Loucy (cell line): ENCODE data around the gene YIPF7.

Experiments used
- H2AFZ ChIP-seq: fragments of 200-600 bp; sonication (generic); 2 replicates; pipeline ENCODE4 v1.6.0; 2016; ENCODE audit warnings: antibody characterized with exemption, mild to moderate bottlenecking, low read length, moderate library complexity
- H3F3A ChIP-seq: fragments of 200-600 bp; 2 replicates; pipeline ENCODE4 v1.6.0; 2016; ENCODE audit warnings: antibody characterized with exemption, low read depth, mild to moderate bottlenecking
- H3K27me3 ChIP-seq: fragments of 200-600 bp; sonication (generic); 2 replicates; pipeline ENCODE4 v1.6.1; 2014; ENCODE audit warnings: low read length, mild to moderate bottlenecking; ENCODE audit not compliant: insufficient read depth, poor library complexity, severe bottlenecking
- H3K36me3 ChIP-seq: fragments of 200-600 bp; sonication (generic); 2 replicates; pipeline ENCODE4 v1.6.1; 2016; ENCODE audit warnings: low read length; ENCODE audit not compliant: insufficient read depth
- H3K4me1 ChIP-seq: fragments of 200-600 bp; sonication (generic); 2 replicates; pipeline ENCODE4 v1.5.1; 2014; ENCODE audit warnings: low read length, mild to moderate bottlenecking; ENCODE audit not compliant: insufficient read depth, poor library complexity, severe bottlenecking
- H3K4me2 ChIP-seq: fragments of 200-600 bp; sonication (generic); 2 replicates; pipeline ENCODE4 v1.6.0; 2014; ENCODE audit warnings: antibody characterized with exemption, low read length, low read depth, mild to moderate bottlenecking; ENCODE audit not compliant: poor library complexity, severe bottlenecking
- H3K4me3 ChIP-seq: fragments of 200-600 bp; sonication (generic); 2 replicates; pipeline ENCODE4 v1.5.1; 2014; ENCODE audit warnings: low read length, mild to moderate bottlenecking, mixed read lengths; ENCODE audit not compliant: poor library complexity, severe bottlenecking
- H3K79me2 ChIP-seq: fragments of 200-600 bp; sonication (generic); 2 replicates; pipeline ENCODE4 v1.6.1; 2014; ENCODE audit warnings: low read length; ENCODE audit not compliant: insufficient read depth
- H3K9ac ChIP-seq: fragments of 200-600 bp; sonication (generic); 2 replicates; pipeline ENCODE4 v1.6.0; 2014; ENCODE audit warnings: mild to moderate bottlenecking, low read depth, low read length, moderate library complexity; ENCODE audit not compliant: poor library complexity, severe bottlenecking
- H3K9me2 ChIP-seq: fragments of 200-600 bp; sonication (generic); replicated peaks from 2 replicates; pipeline ENCODE4 v1.6.1; 2016; ENCODE audit warnings: low read depth, low read length, mixed read lengths
- H3K9me3 ChIP-seq: fragments of 200-600 bp; sonication (generic); 2 replicates; pipeline ENCODE4 v1.6.1; 2014; ENCODE audit warnings: mild to moderate bottlenecking, antibody characterized with exemption, low read length, low read depth; ENCODE audit not compliant: insufficient read depth
- H4K20me1 ChIP-seq: fragments of 200-600 bp; sonication (generic); 2 replicates; pipeline ENCODE4 v1.6.0; 2014; ENCODE audit warnings: antibody characterized with exemption, low read length, mild to moderate bottlenecking; ENCODE audit not compliant: insufficient read depth, poor library complexity, severe bottlenecking
- CTCF ChIP-seq: fragments of 200-600 bp; sonication (generic); conservative IDR thresholded peaks from 2 replicates; pipeline ENCODE4 v1.5.1; 2014; ENCODE audit warnings: mild to moderate bottlenecking, antibody characterized with exemption, low read length
- EZH2phosphoT487 ChIP-seq: fragments of 200-600 bp; IDR thresholded peaks from 2 replicates; pipeline ENCODE4 v1.6.1; 2018; ENCODE audit warnings: antibody characterized with exemption, mild to moderate bottlenecking, moderate library complexity, borderline replicate concordance

YIPF7 gene

GRCh38 chr4:44652002-44652401, 577 bp upstream of the YIPF7 start:
- H3K27me3 ChIP-seq, result no peaks in the 10 kb centered on the region
- no peak overlapping the region for H3K4me2 ChIP-seq
- no peaks in the 10 kb centered on the region for H3F3A ChIP-seq
- H3K9me2 ChIP-seq, result no peaks in the 10 kb centered on the region
- H3K4me1 ChIP-seq, result no peaks in the 10 kb centered on the region
- no peak overlapping the region for H3K9ac ChIP-seq
- no peaks in the 10 kb centered on the region for H3K79me2 ChIP-seq
- TF ChIP-seq EZH2phosphoT487 (no peak), CTCF (no peak)
- H2AFZ ChIP-seq, result no peak overlapping the region
- H4K20me1 ChIP-seq, result no peaks in the 10 kb centered on the region
- no peaks in the 10 kb centered on the region for H3K9me3 ChIP-seq
- H3K36me3 ChIP-seq, result no peaks in the 10 kb centered on the region
- H3K4me3 ChIP-seq, result no peak overlapping the region

- Histone ChIP-seq H4K20me1 (no peaks in the 10 kb centered on the region), H3K27me3 (no peaks in the 10 kb centered on the region), H3K4me1 (no peaks in the 10 kb centered on the region), H3K9ac (no peak overlapping the region), H3K4me3 (no peak overlapping the region), H2AFZ (no peak overlapping the region), H3K36me3 (no peaks in the 10 kb centered on the region), H3K9me3 (0 out of 2 replicates have a peak, but pooled peaks cover 7% of the 10 kb centered on the region), H3F3A (no peaks in the 10 kb centered on the region), H3K79me2 (no peaks in the 10 kb centered on the region), H3K4me2 (no peak overlapping the region), H3K9me2 (no peaks in the 10 kb centered on the region)
- TF ChIP-seq CTCF (no peak), EZH2phosphoT487 (no peak)
These were observed 5.3 kb downstream of the YIPF7 start for GRCh38 chr4:44646151-44646550.

GRCh38 chr4:44638091-44638490, 13.3 kb downstream of the YIPF7 start:
- no peaks in the 10 kb centered on the region; the same call in 1 of the 2 replicates for H3K9me3 ChIP-seq
- H3K27me3 ChIP-seq, result no peaks in the 10 kb centered on the region
- TF ChIP-seq EZH2phosphoT487, result no peak
- no peak for TF ChIP-seq CTCF
- H3K79me2 ChIP-seq, result no peaks in the 10 kb centered on the region
- H3K4me2 ChIP-seq, result no peak overlapping the region
- H2AFZ ChIP-seq, result no peak overlapping the region
- no peaks in the 10 kb centered on the region for H3K4me1 ChIP-seq
- H3K9me2 ChIP-seq, result no peaks in the 10 kb centered on the region
- H3K36me3 ChIP-seq, result no peaks in the 10 kb centered on the region
- H4K20me1 ChIP-seq, result no peaks in the 10 kb centered on the region
- no peaks in the 10 kb centered on the region for H3F3A ChIP-seq
- H3K4me3 ChIP-seq, result no peak overlapping the region
- H3K9ac ChIP-seq, result no peak overlapping the region
